Activated CD4-positive, alpha-beta T cell treated with anti-CD3 and anti-CD28 coated beads, Interleukin-2, amount 10 ng/mL, durations not matched to agents 7 days and 5 days (primary cell): ENCODE data around the gene REV3L. TPM values are rescaled to one million over a fixed set of nuclear protein-coding genes. Genes with fewer than 3 reads are reported as not detected.
"Not testable (repeated sequence)": the region's sequence is repeated elsewhere in the genome, so short reads cannot be mapped to it uniquely, and the experiment has no call there.

Experiments used
- CTCF ChIA-PET: fragments of 350-600 bp; sonication (Branson Sonifier 250); formaldehyde crosslinking; loops from one replicate; lab custom pipeline; 2021; ENCODE audit warnings: antibody characterized with exemption; lab: Charles Lee
- POLR2A ChIA-PET: fragments of 350-600 bp; sonication (Branson Sonifier 250); formaldehyde crosslinking; loops from one replicate; lab custom pipeline; 2021; ENCODE audit warnings: antibody characterized with exemption; lab: Charles Lee
- DNase-seq: peaks from one replicate; pipeline ENCODE4 v3.0.0-alpha.2; 2020
- H3K27ac Mint-ChIP-seq: one replicate; pipeline ENCODE4 v1.8.0; 2021; ENCODE audit warnings: mild to moderate bottlenecking, moderate library complexity, mixed read lengths
- H3K27me3 Mint-ChIP-seq: one replicate; pipeline ENCODE4 v1.8.0; 2021; ENCODE audit warnings: mixed read lengths
- H3K36me3 Mint-ChIP-seq: one replicate; pipeline ENCODE4 v1.8.0; 2021; ENCODE audit warnings: low read depth, mixed read lengths
- H3K4me1 Mint-ChIP-seq: one replicate; pipeline ENCODE4 v1.8.0; 2021; ENCODE audit warnings: mixed read lengths
- H3K4me3 Mint-ChIP-seq: one replicate; pipeline ENCODE4 v1.8.0; 2021; ENCODE audit warnings: mild to moderate bottlenecking, moderate library complexity, mixed read lengths
- H3K9me3 Mint-ChIP-seq: one replicate; pipeline ENCODE4 v1.8.0; 2021; ENCODE audit warnings: mixed read lengths
- total RNA-seq, 2 experiments: library from RNA; stranded (reverse); gene quantifications; one replicate each; pipeline ENCODE4 v1.2.3, GENCODE V29; 2021

Gene REV3L
- total RNA-seq, 2 experiments from 2014 or later = 26.1 to 38.9 TPM

GRCh38 chr6:111322145-111322544, 160.9 kb downstream of the REV3L start:
- no peak for DNase-seq
- no peaks in the 10 kb centered on the region for H3K9me3 Mint-ChIP-seq
- H3K4me3 Mint-ChIP-seq = no peak overlapping the region
- peaks cover 22% of the 10 kb centered on the region for H3K36me3 Mint-ChIP-seq
- H3K27ac Mint-ChIP-seq = no peak overlapping the region
- no peaks in the 10 kb centered on the region for H3K4me1 Mint-ChIP-seq
- ChIA-PET POLR2A (no interaction called here), CTCF (no interaction called here)
- H3K27me3 Mint-ChIP-seq = no peaks in the 10 kb centered on the region

GRCh38 chr6:111307950-111308349, 175.1 kb downstream of the REV3L start:
- H3K4me1 Mint-ChIP-seq, H3K27ac Mint-ChIP-seq, H3K9me3 Mint-ChIP-seq, H3K27me3 Mint-ChIP-seq, H3K4me3 Mint-ChIP-seq, POLR2A ChIA-PET, DNase-seq: not testable (repeated sequence)
- H3K36me3 Mint-ChIP-seq = peaks cover 52% of the 10 kb centered on the region
- CTCF ChIA-PET = interaction anchor here (1.0 to 1.2 kb wide), 2 partner anchors 12 to 297 kb away, joined by 3 to 4 read pairs; no protein-coding TSS in a partner anchor

- ChIA-PET POLR2A (no interaction called here), CTCF (interaction anchor here (1.0 kb wide), 1 partner anchor 13 kb away, joined by 4 read pairs; no protein-coding TSS in a partner anchor)
- peaks cover 4% of the 10 kb centered on the region for H3K9me3 Mint-ChIP-seq
- peaks cover 47% of the 10 kb centered on the region for H3K36me3 Mint-ChIP-seq
- no peaks in the 10 kb centered on the region for H3K27me3 Mint-ChIP-seq
- no peak for DNase-seq
- H3K27ac Mint-ChIP-seq = peak overlapping the region; percentile 2
- no peak overlapping the region for H3K4me3 Mint-ChIP-seq
- peaks cover 4% of the 10 kb centered on the region for H3K4me1 Mint-ChIP-seq
Observed at GRCh38 chr6:111307275-111307858, 175.7 kb downstream of the REV3L start.

- Mint-ChIP-seq H3K4me1 (peaks cover 14% of the 10 kb centered on the region), H3K27ac (no peak overlapping the region), H3K4me3 (no peak overlapping the region), H3K27me3 (no peaks in the 10 kb centered on the region), H3K36me3 (peaks cover 53% of the 10 kb centered on the region), H3K9me3 (peaks cover 4% of the 10 kb centered on the region)
- DNase-seq = no peak
- CTCF ChIA-PET = interaction anchor here (0.6 to 1.1 kb wide), 3 partner anchors 44 to 123 kb away, joined by 3 read pairs; a partner anchor contains a TSS
- POLR2A ChIA-PET = no interaction called here
Observed at GRCh38 chr6:111306104-111306888, 176.7 kb downstream of the REV3L start.

- Mint-ChIP-seq H3K4me3 (no peak overlapping the region), H3K9me3 (peaks cover 5% of the 10 kb centered on the region), H3K27me3 (no peaks in the 10 kb centered on the region), H3K36me3 (peaks cover 49% of the 10 kb centered on the region), H3K27ac (no peak overlapping the region), H3K4me1 (peaks cover 17% of the 10 kb centered on the region)
- POLR2A ChIA-PET = interaction anchor here (0.6 kb wide), 1 partner anchor 18 kb away, joined by 3 read pairs; no protein-coding TSS in a partner anchor
- CTCF ChIA-PET = interaction anchor here (0.6 to 1.3 kb wide), 2 partner anchors 43 to 185 kb away, joined by 3 to 4 read pairs; a partner anchor contains a TSS
- DNase-seq = no peak
Observed at GRCh38 chr6:111301946-111302345, 181.1 kb downstream of the REV3L start.

- H3K4me3 Mint-ChIP-seq, H3K9me3 Mint-ChIP-seq, H3K27me3 Mint-ChIP-seq, DNase-seq: not testable (repeated sequence)
- H3K27ac Mint-ChIP-seq = peak overlapping the region; percentile 41
- ChIA-PET CTCF (interaction anchor here (0.6 to 1.3 kb wide), 3 partner anchors 42 to 710 kb away, joined by 3 to 4 read pairs (median 3); a partner anchor contains a TSS), POLR2A (interaction anchor here (0.6 kb wide), 1 partner anchor 18 kb away, joined by 3 read pairs; no protein-coding TSS in a partner anchor)
- H3K36me3 Mint-ChIP-seq = peaks cover 44% of the 10 kb centered on the region
- peaks cover 17% of the 10 kb centered on the region for H3K4me1 Mint-ChIP-seq
Observed at GRCh38 chr6:111300938-111301800, 181.8 kb downstream of the REV3L start.

DNA sequence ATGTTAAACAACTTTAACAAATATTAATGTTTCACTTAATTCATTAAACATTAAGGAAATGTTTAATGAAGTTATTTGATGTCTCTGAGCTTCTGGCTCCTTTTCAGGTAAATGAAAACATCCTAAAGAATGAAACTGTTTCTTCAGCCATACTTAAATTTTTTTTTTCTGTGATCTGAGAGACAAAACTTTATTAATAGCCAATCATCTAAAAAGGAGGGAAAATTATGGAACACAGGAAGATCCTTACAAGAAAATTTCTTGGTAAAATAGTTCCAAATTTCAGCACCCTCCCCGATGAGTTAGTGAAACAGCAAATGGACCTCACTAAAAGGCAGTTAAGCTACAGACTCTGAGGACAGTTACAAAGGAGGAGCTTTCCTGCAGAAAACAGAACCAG, 185.2 kb downstream of the REV3L start:
- ChIA-PET POLR2A (no interaction called here), CTCF (no interaction called here)
- no peak overlapping the region for H3K27ac Mint-ChIP-seq
- no peak overlapping the region for H3K4me3 Mint-ChIP-seq
- H3K27me3 Mint-ChIP-seq = no peaks in the 10 kb centered on the region
- no peak for DNase-seq
- peaks cover 39% of the 10 kb centered on the region for H3K36me3 Mint-ChIP-seq
- H3K4me1 Mint-ChIP-seq = peaks cover 27% of the 10 kb centered on the region
- peaks cover 5% of the 10 kb centered on the region for H3K9me3 Mint-ChIP-seq

GRCh38 chr6:111294374-111294967, 188.5 kb downstream of the REV3L start:
- peak; percentile 17 for DNase-seq
- H3K4me1 Mint-ChIP-seq = peaks cover 25% of the 10 kb centered on the region
- ChIA-PET CTCF (no interaction called here), POLR2A (no interaction called here)
- no peak overlapping the region for H3K4me3 Mint-ChIP-seq
- no peaks in the 10 kb centered on the region for H3K27me3 Mint-ChIP-seq
- H3K27ac Mint-ChIP-seq = peak overlapping the region; percentile 38
- no peaks in the 10 kb centered on the region for H3K9me3 Mint-ChIP-seq
- peaks cover 20% of the 10 kb centered on the region for H3K36me3 Mint-ChIP-seq

DNA sequence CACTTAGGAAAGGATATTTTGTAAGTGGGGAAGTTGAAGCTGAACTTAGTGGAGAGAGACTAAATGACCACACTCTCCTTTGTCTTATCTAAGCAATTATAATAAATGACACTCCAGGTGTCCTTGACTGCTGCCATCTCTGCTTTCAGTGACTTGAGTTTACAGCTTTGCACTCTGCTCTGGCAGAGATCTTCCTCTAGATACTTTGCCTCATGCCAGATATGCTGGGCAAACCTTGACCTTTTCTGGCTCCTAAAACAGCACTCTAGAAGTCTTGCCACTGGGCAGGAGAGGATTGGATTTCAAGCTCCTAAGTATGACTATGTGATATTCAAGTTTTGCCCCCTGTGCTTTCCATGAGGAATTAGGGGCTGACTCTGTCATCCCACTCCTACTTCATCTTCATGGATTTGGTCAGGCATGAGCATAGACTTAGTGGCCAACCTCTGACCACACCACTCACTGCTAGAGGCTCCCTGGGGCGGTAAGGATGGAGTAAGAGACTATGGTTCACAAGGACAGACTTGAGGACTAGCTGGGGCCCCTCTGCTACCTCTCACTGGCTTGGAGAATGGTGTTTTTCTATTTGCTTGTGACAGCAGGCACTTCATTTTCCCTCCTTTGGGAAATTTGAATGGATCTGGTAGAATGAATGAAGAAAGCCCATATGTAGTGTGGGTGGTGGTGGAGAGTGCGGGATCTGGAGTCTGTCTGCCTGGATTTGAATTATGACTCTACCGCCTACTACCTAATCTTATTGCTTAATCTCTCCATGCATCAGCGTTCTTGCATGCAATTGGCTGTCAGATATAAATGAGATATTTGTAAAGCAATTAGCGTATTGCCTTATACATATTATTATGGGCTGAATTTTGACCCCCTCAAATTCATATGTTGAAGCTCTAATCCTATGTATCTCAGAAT, 191.4 kb downstream of the REV3L start:
- no peak for DNase-seq
- no peak overlapping the region for H3K4me3 Mint-ChIP-seq
- peaks cover 30% of the 10 kb centered on the region for H3K4me1 Mint-ChIP-seq
- no peak overlapping the region for H3K27ac Mint-ChIP-seq
- peaks cover 12% of the 10 kb centered on the region for H3K36me3 Mint-ChIP-seq
- H3K9me3 Mint-ChIP-seq = no peaks in the 10 kb centered on the region
- ChIA-PET POLR2A (no interaction called here), CTCF (interaction anchor here (0.6 to 1.0 kb wide), 5 partner anchors 18 to 773 kb away, joined by 3 to 4 read pairs (median 3); a partner anchor contains a TSS)
- no peaks in the 10 kb centered on the region for H3K27me3 Mint-ChIP-seq

DNA sequence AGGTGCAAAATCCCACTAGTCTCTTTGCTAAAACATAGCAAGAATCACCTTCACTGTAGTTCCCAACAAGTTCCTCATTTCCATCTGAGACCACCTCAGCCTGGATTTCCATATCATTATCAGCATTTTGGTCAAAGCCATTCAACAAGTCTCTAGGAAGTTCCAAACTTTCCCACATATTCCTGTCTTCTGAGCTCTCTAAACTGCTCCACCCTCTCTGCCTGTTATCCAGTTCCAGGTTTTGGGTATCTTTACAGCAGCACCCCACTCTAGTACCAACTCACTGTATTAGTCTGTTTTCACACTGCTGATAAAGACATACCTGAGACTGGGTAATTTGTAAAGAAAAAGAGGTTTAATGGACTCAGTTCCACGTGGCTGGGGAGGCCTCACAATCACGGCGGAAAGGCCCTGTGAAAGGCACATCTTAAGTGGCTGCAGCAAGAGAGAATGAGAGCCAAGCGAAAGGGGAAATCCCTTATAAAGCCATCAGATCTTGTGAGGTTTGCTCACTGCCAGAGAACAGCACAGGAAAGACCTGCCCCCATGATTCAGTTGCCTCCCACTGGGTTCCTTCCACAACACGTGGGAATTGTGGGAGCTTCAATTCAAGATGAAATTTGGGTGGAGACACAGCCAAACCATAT, 192.2 kb downstream of the REV3L start:
- CTCF ChIA-PET = interaction anchor here (0.5 to 1.0 kb wide), 3 partner anchors 18 to 599 kb away, joined by 3 read pairs; no protein-coding TSS in a partner anchor
- DNase-seq, H3K27me3 Mint-ChIP-seq, H3K9me3 Mint-ChIP-seq, H3K36me3 Mint-ChIP-seq, H3K4me3 Mint-ChIP-seq, H3K27ac Mint-ChIP-seq, POLR2A ChIA-PET: not testable (repeated sequence)
- H3K4me1 Mint-ChIP-seq = peaks cover 30% of the 10 kb centered on the region

DNA sequence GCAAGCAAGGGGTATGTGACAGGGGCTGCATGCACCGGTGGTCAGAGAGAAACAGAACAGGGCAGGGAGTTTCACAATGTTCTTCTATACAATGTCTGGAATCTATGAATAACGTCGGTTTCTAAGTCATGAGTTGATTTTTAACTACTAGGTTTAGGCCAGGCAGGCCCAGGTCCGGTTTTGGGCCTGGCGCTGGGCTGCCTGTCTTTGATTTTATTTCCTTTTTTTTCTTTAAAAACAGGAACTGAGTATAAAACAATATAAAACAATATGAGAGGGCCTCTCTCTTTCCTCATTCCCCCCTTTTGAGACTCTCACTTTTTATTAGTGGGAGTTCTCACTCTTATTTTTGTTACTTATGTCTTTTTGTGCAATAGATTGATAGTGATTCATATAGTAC, 198.7 kb downstream of the REV3L start:
- H3K9me3 Mint-ChIP-seq, H3K27ac Mint-ChIP-seq, POLR2A ChIA-PET, H3K27me3 Mint-ChIP-seq, DNase-seq, H3K4me3 Mint-ChIP-seq, H3K4me1 Mint-ChIP-seq: not testable (repeated sequence)
- CTCF ChIA-PET = interaction anchor here (1.3 kb wide), 1 partner anchor 9 kb away, joined by 3 read pairs; no protein-coding TSS in a partner anchor
- H3K36me3 Mint-ChIP-seq = peaks cover 34% of the 10 kb centered on the region
